Measurements from ENCODE around the gene WDR37.

WDR37 gene

GRCh38 chr10:1102831-1103230, 46.6 kb downstream of the WDR37 start:
- Mint-ChIP-seq H3K27ac (no peak overlapping the region), H3K9me3 (no peaks in the 10 kb centered on the region), H3K36me3 (ENCODE audit: low read depth) (peaks cover 75% of the 10 kb centered on the region)

DNA sequence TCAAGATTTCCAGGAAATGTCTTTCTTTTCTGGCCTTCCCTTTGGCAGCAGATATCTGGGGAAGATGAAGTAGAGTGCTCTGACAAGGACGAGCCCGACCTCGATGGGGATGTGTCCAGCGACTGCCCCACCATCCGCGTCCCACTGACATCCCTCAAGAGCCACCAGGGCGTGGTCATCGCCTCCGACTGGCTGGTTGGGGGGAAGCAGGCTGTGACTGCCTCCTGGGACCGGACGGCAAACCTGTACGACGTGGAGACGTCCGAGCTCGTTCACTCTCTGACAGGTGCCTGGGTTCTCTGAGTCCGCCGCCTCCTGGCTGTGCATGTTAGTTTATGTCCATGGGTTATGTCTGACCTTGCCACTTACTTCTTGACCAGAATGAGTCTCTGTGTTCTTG, 47.4 kb downstream of the WDR37 start:
- no peak for DNase-seq
- Mint-ChIP-seq H3K36me3 (ENCODE audit: low read depth) (peaks cover 82% of the 10 kb centered on the region), H3K27me3 (ENCODE audit: low read depth, poor library complexity) (no peaks in the 10 kb centered on the region), H3K4me3 (no peak overlapping the region), H3K4me1 (peaks cover 37% of the 10 kb centered on the region), H3K9me3 (no peaks in the 10 kb centered on the region), H3K27ac (no peak overlapping the region)
- TF ChIP-seq CTCF (IDR thresholded peaks at IDR 0.05) = no peak

More at GRCh38 chr10:1102831-1103230, 46.6 kb downstream of the WDR37 start:
- no peaks in the 10 kb centered on the region for H3K27me3 Mint-ChIP-seq (ENCODE audit: low read depth, poor library complexity)
- DNase-seq = no peak
- peaks cover 37% of the 10 kb centered on the region for H3K4me1 Mint-ChIP-seq
- no peak for TF ChIP-seq CTCF (IDR thresholded peaks at IDR 0.05)
- H3K4me3 Mint-ChIP-seq = no peak overlapping the region

GRCh38 chr10:1104971-1105370, 48.8 kb downstream of the WDR37 start:
- Mint-ChIP-seq H3K9me3 (no peaks in the 10 kb centered on the region), H3K36me3 (ENCODE audit: low read depth) (peaks cover 87% of the 10 kb centered on the region), H3K27ac (peak overlapping the region; percentile 15), H3K4me1 (peaks cover 33% of the 10 kb centered on the region), H3K27me3 (ENCODE audit: low read depth, poor library complexity) (no peaks in the 10 kb centered on the region), H3K4me3 (no peak overlapping the region)
- no peak for DNase-seq
- no peak for TF ChIP-seq CTCF (IDR thresholded peaks at IDR 0.05)

DNA sequence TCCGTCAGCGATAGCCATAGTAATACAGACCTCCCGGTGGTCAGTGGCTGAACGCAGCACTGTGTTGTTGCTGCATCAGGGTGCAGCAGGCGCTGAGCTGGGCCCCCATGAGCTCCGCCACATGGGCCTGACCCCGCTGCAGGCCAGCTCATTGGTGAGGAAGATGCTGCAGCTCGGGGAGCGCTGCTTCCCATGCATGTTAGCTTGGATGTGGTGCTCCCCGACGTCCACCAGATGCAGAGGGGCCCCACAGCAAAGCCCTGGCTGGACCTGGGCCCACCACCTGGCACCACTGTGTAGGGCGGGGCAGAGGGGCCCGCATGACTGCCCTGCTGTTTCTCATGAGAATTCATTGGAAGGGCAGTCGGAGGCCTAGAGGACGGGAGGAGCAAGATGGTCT, 50.8 kb downstream of the WDR37 start:
- H3K9me3 Mint-ChIP-seq = no peaks in the 10 kb centered on the region
- no peak for DNase-seq
- H3K4me3 Mint-ChIP-seq = no peak overlapping the region
- peaks cover 94% of the 10 kb centered on the region for H3K36me3 Mint-ChIP-seq (ENCODE audit: low read depth)
- peaks cover 21% of the 10 kb centered on the region for H3K4me1 Mint-ChIP-seq
- no peaks in the 10 kb centered on the region for H3K27me3 Mint-ChIP-seq (ENCODE audit: low read depth, poor library complexity)
- no peak for TF ChIP-seq CTCF (IDR thresholded peaks at IDR 0.05)
- peak overlapping the region; percentile 39 for H3K27ac Mint-ChIP-seq

- H3K4me3 Mint-ChIP-seq = no peak overlapping the region
- no peak for TF ChIP-seq CTCF (IDR thresholded peaks at IDR 0.05)
- H3K27ac Mint-ChIP-seq = no peak overlapping the region
- peaks cover 17% of the 10 kb centered on the region for H3K4me1 Mint-ChIP-seq
- H3K36me3 Mint-ChIP-seq (ENCODE audit: low read depth) = peaks cover 94% of the 10 kb centered on the region
- DNase-seq = no peak
- H3K9me3 Mint-ChIP-seq = no peaks in the 10 kb centered on the region
- no peaks in the 10 kb centered on the region for H3K27me3 Mint-ChIP-seq (ENCODE audit: low read depth, poor library complexity)
Measured at GRCh38 chr10:1107679-1108078, 51.5 kb downstream of the WDR37 start.

DNA sequence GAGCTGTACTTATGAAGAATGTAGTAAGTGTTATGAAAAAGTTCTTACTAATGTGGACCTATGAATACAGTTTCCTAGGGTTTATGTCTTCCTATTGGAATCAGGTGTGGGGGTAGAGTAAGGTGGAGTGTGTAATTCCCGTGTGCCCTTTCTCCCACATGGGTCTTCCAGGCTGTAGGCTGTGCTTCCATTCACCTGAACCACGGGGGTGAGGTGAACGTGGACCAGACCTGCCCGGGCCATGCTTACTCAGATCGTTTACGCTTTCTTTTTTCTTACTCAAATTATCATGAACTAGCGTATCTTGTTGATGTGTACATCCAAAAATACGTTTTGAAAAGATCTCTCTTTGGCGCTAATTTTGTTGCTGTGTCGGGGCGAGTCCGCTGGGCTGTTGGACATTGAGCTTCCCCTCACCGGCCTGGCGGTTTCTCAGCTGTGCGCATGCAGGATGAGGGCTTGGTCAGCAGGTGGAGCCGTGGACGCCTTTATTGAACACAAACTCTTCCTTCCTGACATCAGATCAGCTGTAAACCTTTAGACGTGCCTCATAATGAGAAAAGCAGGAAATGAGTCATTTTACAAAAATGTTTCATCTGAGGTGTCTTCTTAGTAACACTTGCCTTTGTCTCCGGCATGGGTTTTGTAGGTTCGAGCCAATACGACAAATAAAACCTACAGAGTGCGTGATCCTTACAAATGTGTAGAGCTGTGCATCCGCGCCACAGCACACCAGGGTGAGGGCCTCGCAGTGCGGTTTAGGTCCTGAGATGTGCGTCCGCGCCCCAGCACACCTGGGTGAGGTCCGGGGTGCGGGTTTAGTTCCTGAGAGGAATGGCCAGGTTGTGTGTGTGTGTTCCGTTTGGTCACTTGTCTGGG, 53.8 kb downstream of the WDR37 start:
- no peaks in the 10 kb centered on the region for H3K27me3 Mint-ChIP-seq (ENCODE audit: low read depth, poor library complexity)
- peak; percentile 76 for DNase-seq
- peaks cover 81% of the 10 kb centered on the region for H3K36me3 Mint-ChIP-seq (ENCODE audit: low read depth)
- no peak overlapping the region for H3K4me3 Mint-ChIP-seq
- peaks cover 31% of the 10 kb centered on the region for H3K4me1 Mint-ChIP-seq
- peak overlapping the region; percentile 37 for H3K27ac Mint-ChIP-seq
- peak; percentile 83 for TF ChIP-seq CTCF (IDR thresholded peaks at IDR 0.05)
- H3K9me3 Mint-ChIP-seq = no peaks in the 10 kb centered on the region
